ENCODE data around the gene LRRIQ1.

DNA sequence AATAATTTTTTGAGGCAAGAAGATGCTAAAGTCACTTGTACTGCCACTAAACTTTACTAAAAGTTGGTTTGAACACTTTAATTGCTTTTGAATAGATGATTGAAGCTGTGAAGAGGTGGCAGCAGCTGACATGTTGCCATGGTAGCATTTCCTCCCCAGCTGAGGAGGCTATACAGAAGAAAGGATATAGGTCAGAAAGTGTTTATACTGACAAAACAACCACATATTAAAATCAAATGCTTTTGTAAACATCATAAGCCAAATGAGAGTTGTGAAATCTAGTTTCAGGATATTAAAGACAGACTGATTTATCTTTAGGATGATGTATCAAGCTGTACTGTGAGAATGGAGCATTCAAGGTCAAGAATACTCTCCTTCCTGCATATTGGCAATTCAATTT, 41.7 kb upstream of the LRRIQ1 start:
- TF ChIP-seq, protein P1, sequence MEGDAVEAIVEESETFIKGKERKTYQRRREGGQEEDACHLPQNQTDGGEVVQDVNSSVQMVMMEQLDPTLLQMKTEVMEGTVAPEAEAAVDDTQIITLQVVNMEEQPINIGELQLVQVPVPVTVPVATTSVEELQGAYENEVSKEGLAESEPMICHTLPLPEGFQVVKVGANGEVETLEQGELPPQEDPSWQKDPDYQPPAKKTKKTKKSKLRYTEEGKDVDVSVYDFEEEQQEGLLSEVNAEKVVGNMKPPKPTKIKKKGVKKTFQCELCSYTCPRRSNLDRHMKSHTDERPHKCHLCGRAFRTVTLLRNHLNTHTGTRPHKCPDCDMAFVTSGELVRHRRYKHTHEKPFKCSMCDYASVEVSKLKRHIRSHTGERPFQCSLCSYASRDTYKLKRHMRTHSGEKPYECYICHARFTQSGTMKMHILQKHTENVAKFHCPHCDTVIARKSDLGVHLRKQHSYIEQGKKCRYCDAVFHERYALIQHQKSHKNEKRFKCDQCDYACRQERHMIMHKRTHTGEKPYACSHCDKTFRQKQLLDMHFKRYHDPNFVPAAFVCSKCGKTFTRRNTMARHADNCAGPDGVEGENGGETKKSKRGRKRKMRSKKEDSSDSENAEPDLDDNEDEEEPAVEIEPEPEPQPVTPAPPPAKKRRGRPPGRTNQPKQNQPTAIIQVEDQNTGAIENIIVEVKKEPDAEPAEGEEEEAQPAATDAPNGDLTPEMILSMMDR (IDR thresholded peaks at IDR 0.05), result no peak
- no peak for TF ChIP-seq ZFX (IDR thresholded peaks at IDR 0.05; ENCODE audit: borderline replicate concordance)
